ENCODE data around the gene TBC1D10B. TPM values are rescaled to one million over a fixed set of nuclear protein-coding genes. Genes with fewer than 3 reads are reported as not detected.

TBC1D10B gene, protein sequence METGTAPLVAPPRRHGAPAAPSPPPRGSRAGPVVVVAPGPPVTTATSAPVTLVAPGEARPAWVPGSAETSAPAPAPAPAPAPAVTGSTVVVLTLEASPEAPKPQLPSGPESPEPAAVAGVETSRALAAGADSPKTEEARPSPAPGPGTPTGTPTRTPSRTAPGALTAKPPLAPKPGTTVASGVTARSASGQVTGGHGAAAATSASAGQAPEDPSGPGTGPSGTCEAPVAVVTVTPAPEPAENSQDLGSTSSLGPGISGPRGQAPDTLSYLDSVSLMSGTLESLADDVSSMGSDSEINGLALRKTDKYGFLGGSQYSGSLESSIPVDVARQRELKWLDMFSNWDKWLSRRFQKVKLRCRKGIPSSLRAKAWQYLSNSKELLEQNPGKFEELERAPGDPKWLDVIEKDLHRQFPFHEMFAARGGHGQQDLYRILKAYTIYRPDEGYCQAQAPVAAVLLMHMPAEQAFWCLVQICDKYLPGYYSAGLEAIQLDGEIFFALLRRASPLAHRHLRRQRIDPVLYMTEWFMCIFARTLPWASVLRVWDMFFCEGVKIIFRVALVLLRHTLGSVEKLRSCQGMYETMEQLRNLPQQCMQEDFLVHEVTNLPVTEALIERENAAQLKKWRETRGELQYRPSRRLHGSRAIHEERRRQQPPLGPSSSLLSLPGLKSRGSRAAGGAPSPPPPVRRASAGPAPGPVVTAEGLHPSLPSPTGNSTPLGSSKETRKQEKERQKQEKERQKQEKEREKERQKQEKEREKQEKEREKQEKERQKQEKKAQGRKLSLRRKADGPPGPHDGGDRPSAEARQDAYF
- 8.2 and 23.4 TPM in 2 replicates for total RNA-seq (ENCODE audit: low replicate concordance)

DNA sequence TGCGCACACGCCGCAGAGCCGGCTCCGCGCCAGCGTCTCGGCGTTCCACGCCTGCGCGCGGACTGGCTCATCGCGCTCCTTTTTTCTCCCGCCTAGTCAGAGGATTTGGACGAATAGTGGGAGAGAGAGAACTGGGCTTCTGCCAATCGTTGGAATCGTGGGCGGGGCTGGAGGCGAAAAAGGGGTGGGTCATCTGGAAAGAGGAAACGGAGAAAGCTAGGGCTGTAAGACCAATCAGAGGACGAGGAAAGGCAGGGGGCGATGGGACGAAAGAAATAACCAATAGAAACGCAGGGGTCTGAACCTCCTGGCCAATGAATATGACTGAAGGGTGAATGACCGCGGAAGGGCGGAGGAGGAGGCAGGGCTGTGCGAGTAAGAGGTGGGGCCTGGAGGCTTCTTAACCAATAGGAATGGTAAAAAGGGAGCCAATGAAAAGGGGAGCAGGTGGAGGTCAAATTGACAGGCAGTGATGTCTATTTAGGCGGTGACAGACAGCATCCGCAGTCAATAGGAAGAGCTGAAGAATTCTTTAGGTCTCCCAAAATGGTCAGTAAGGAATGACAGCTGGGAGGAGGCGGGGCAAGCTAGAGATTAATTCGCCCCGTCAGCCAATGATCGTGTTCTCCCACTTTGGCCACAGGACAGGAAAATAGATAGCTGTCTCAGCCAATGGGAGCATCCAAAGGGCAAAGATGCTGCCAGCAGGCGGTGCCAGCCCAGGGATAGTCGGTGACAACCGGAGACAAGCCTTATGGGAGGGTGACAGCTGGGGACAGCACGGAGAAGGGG, at the start of gene TBC1D10B:
Gene TBC1D10B, minus strand, starts transcription at position 39 of the 792 bp plus-strand sequence. CDS start 311 bp downstream, outside the sequence.
- peak within 1 kb of the TSS; percentile 74 for H3K27ac ChIP-seq

DNA sequence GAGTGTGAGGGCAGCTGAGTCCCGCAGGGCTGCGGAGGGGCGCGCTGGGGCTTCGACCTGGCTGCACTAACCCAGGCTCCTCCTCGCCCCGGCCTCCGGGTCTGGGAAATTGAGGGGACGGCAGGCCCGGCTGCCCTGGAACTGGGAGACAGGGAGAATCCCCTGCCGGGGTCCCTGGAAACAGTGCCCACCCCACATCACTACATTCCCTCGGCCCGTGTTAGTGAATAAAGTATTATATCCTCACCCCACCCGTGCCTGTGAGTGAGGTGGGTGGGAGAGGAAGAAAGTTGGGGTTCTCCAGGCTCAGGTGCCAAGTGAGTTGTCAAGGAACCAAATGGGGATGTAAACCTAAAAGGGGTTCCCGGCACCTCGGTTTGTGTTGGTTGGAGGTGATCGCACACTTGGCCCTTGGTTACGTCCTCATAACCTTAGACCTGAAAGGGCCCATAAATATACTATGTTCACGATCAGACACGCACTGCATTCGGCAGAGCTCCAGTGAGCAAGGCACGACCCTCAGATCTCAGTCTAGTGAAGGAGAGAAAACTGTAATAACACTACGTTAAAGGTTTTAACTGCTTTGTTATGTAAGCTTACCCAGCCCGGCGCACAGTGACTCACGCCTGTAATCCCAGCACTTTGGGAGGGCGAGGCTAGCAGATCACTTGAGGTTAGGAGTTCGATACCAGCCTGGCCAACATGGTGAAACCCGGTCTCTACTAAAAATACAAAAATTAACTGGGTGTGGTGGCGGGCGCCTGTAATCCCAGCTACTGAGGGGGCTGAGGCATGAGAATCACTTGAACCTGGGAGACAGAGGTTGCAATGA, 48.3 kb upstream of the TBC1D10B start:
- Histone ChIP-seq H2AFZ (replicated peaks) (peak overlapping the region; percentile 5), H3K9ac (no peak overlapping the region), H3K79me2 (ENCODE audit: low read depth) (no peaks in the 10 kb centered on the region), H3K9me3 (ENCODE audit: low read depth) (no peaks in the 10 kb centered on the region), H4K20me1 (ENCODE audit: low read depth) (peaks cover 33% of the 10 kb centered on the region), H3F3A (ENCODE audit: low read depth) (peaks cover 54% of the 10 kb centered on the region), H3K36me3 (no peaks in the 10 kb centered on the region), H3K27me3 (no peaks in the 10 kb centered on the region), H3K4me2 (peak overlapping the region; percentile 78), H3K27ac (no peak overlapping the region), H3K4me3 (peak overlapping the region; percentile 49), H3K4me1 (peaks cover 4% of the 10 kb centered on the region)
- no peak for DNase-seq (ENCODE audit: low spot score)
- H3K9me3 Mint-ChIP-seq = no peaks in the 10 kb centered on the region
- H3K27me3 Mint-ChIP-seq (ENCODE audit: insufficient read depth, low read depth) = peaks cover 2% of the 10 kb centered on the region
- TF ChIP-seq EZH2 (IDR thresholded peaks at IDR 0.05) = peak; percentile 8
- TF ChIP-seq EZH2phosphoT487 (IDR thresholded peaks at IDR 0.05) = no peak
- no peak for TF ChIP-seq CTCF (IDR thresholded peaks at IDR 0.05)
- peaks cover 37% of the 10 kb centered on the region for H3K36me3 Mint-ChIP-seq
- H3K27ac Mint-ChIP-seq = no peak overlapping the region
- H3K4me3 Mint-ChIP-seq = peak overlapping the region; percentile 60
- peaks cover 13% of the 10 kb centered on the region for H3K4me1 Mint-ChIP-seq

More for the DNA sequence above, at the start of gene TBC1D10B:
- Histone ChIP-seq H3K36me3 (no peaks in the 10 kb centered on the region), H3K4me2 (peak within 1 kb of the TSS; percentile 91), H3K27me3 (no peaks in the 10 kb centered on the region), H3K79me2 (ENCODE audit: low read depth) (peaks cover 42% of the 10 kb centered on the region), H2AFZ (replicated peaks) (no peak within 1 kb of the TSS), H4K20me1 (ENCODE audit: low read depth) (peaks cover 28% of the 10 kb centered on the region), H3K4me3 (peak within 1 kb of the TSS; percentile 95), H3K9me3 (ENCODE audit: low read depth) (no peaks in the 10 kb centered on the region), H3K4me1 (peaks cover 21% of the 10 kb centered on the region), H3K9ac (peak within 1 kb of the TSS; percentile 59), H3F3A (ENCODE audit: low read depth) (peaks cover 17% of the 10 kb centered on the region)
- H3K4me1 Mint-ChIP-seq = peaks cover 46% of the 10 kb centered on the region
- peak within 1 kb of the TSS; percentile 90 for H3K4me3 Mint-ChIP-seq
- H3K27me3 Mint-ChIP-seq (ENCODE audit: insufficient read depth, low read depth) = peaks cover 3% of the 10 kb centered on the region
- H3K36me3 Mint-ChIP-seq = peaks cover 10% of the 10 kb centered on the region
- DNase-seq (ENCODE audit: low spot score) = peak; percentile 100
- TF ChIP-seq EZH2 (IDR thresholded peaks at IDR 0.05) (no peak), CTCF (IDR thresholded peaks at IDR 0.05) (peak; percentile 23)
- H3K27ac Mint-ChIP-seq = peak within 1 kb of the TSS; percentile 95
- H3K9me3 Mint-ChIP-seq = no peaks in the 10 kb centered on the region

All from neural progenitor cell (in vitro differentiated cells).